ENCODE measurements around the gene ZBTB49.

DNA sequence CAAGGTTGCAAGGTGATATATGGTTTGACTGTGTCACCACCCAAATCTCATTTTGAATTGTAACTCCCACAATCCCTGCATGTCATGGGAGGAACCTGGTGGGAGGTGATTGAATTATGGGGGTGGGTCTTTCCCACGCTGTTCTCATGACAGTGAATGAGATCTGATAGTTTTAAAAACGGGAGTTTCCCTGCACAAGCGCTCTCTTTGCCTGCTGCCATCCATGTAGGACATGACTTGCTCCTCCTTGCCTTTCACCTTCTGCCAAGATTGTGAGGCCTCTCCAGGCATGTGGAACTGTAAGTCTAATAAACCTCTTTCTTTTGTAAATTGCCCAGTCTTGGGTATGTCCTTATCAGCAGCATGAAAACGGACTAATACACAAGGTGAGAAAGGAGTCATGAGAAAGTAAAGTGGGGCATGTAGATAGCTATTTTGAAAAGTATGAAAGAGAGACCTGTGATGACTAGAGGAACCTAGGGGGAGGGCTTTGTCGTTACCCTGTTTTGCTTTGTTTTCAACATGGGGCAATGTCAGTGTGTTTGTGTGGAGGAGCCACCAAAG lies 6.3 kb downstream of the ZBTB49 start:
- TF ChIP-seq, protein P1, sequence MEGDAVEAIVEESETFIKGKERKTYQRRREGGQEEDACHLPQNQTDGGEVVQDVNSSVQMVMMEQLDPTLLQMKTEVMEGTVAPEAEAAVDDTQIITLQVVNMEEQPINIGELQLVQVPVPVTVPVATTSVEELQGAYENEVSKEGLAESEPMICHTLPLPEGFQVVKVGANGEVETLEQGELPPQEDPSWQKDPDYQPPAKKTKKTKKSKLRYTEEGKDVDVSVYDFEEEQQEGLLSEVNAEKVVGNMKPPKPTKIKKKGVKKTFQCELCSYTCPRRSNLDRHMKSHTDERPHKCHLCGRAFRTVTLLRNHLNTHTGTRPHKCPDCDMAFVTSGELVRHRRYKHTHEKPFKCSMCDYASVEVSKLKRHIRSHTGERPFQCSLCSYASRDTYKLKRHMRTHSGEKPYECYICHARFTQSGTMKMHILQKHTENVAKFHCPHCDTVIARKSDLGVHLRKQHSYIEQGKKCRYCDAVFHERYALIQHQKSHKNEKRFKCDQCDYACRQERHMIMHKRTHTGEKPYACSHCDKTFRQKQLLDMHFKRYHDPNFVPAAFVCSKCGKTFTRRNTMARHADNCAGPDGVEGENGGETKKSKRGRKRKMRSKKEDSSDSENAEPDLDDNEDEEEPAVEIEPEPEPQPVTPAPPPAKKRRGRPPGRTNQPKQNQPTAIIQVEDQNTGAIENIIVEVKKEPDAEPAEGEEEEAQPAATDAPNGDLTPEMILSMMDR (IDR thresholded peaks at IDR 0.05), result no peak
- TF ChIP-seq POLR2A (IDR thresholded peaks at IDR 0.05), result no peak
